ENCODE measurements around the gene USP25. TPM values are rescaled to one million over a fixed set of nuclear protein-coding genes. Genes with fewer than 3 reads are reported as not detected.

USP25 gene
- total and polyA plus RNA-seq, 10 donors: 9.3 to 62.2 (median 48.2) TPM

GRCh38 chr21:15692711-15693110, 37.1 kb upstream of the USP25 start:
- no peaks in the 10 kb centered on the region for H3K27me3 ChIP-seq (replicated peaks in 1 of 7)
- DNase-seq: no peak
- H3K4me1 ChIP-seq: peaks cover 0 to 15% (median 4%) of the 10 kb centered on the region in 6 donors
- intact Hi-C loops (cut with DNase I; ENCODE audit: low total_unique reads): no loop called here
- WGBS, 5 donors: 84 to 93% (median 85%) methylated on average over 2 of the region's 2 CpGs
- H3K4me3 ChIP-seq: no peak overlapping the region
- TF ChIP-seq CTCF (IDR thresholded peaks at IDR 0.05 in 8 of 11, conservative IDR thresholded peaks at IDR 0.05 in 3 of 11): no peak
- H3K36me3 ChIP-seq: no peaks in the 10 kb centered on the region
- H3K9me3 ChIP-seq: peaks cover 0 to 5% (median 0%) of the 10 kb centered on the region in 8 donors
- H3K27ac ChIP-seq: no peak overlapping the region

GRCh38 chr21:15695241-15695640, 34.5 kb upstream of the USP25 start:
- H3K36me3 ChIP-seq: no peaks in the 10 kb centered on the region
- H3K27ac ChIP-seq: no peak overlapping the region
- H3K4me3 ChIP-seq: no peak overlapping the region
- H3K4me1 ChIP-seq: no peaks in the 10 kb centered on the region
- peaks cover 0 to 11% (median 2%) of the 10 kb centered on the region in 8 donors for H3K9me3 ChIP-seq
- intact Hi-C loops (cut with DNase I; ENCODE audit: low total_unique reads): no loop called here
- no peaks in the 10 kb centered on the region for H3K27me3 ChIP-seq (replicated peaks in 1 of 7)
- TF ChIP-seq CTCF (IDR thresholded peaks at IDR 0.05 in 8 of 11, conservative IDR thresholded peaks at IDR 0.05 in 3 of 11) (no peak), POLR2A (IDR thresholded peaks at IDR 0.05) (no peak), POLR2AphosphoS5 (IDR thresholded peaks at IDR 0.05) (no peak)
- 93 to 100% (median 98%) methylated on average over 1 of the region's 1 CpG for WGBS, 5 donors
- DNase-seq: no peak

- no peak for TF ChIP-seq POLR2A (IDR thresholded peaks at IDR 0.05)
- TF ChIP-seq CTCF (IDR thresholded peaks at IDR 0.05 in 8 of 11, conservative IDR thresholded peaks at IDR 0.05 in 3 of 11): no peak
- TF ChIP-seq POLR2AphosphoS5 (IDR thresholded peaks at IDR 0.05): no peak
- Histone ChIP-seq H3K4me3 (no peak overlapping the region), H3K9me3 (peaks cover 0 to 30% (median 18%) of the 10 kb centered on the region in 8 donors), H3K4me1 (no peaks in the 10 kb centered on the region), H3K27me3 (replicated peaks in 1 of 7) (no peaks in the 10 kb centered on the region), H3K36me3 (no peaks in the 10 kb centered on the region), H3K27ac (no peak overlapping the region)
- intact Hi-C loops (cut with DNase I; ENCODE audit: low total_unique reads): no loop called here
- DNase-seq: no peak
- WGBS, 5 donors: 77 to 87% (median 80%) methylated on average over 1 of the region's 1 CpG
These were observed 28.0 kb upstream of the USP25 start for GRCh38 chr21:15701830-15702229.

- TF ChIP-seq POLR2AphosphoS5 (IDR thresholded peaks at IDR 0.05): no peak
- no peaks in the 10 kb centered on the region for H3K36me3 ChIP-seq
- DNase-seq: no peak
- H3K4me1 ChIP-seq: no peaks in the 10 kb centered on the region
- H3K4me3 ChIP-seq: no peak overlapping the region
- no peak overlapping the region for H3K27ac ChIP-seq
- WGBS, 5 donors: 76 to 88% (median 82%) methylated on average over 2 of the region's 2 CpGs
- no peaks in the 10 kb centered on the region for H3K27me3 ChIP-seq (replicated peaks in 1 of 7)
- intact Hi-C loops (cut with DNase I; ENCODE audit: low total_unique reads): no loop called here
- peaks cover 0 to 19% (median 14%) of the 10 kb centered on the region in 8 donors for H3K9me3 ChIP-seq
These were observed 25.9 kb upstream of the USP25 start for GRCh38 chr21:15703932-15704331.

- intact Hi-C loops (cut with DNase I; ENCODE audit: low total_unique reads): no loop called here
- Histone ChIP-seq H3K4me3 (no peak overlapping the region), H3K27ac (no peak overlapping the region), H3K27me3 (replicated peaks in 1 of 7) (no peaks in the 10 kb centered on the region), H3K36me3 (no peaks in the 10 kb centered on the region), H3K9me3 (peaks cover 0 to 19% (median 14%) of the 10 kb centered on the region in 8 donors), H3K4me1 (no peaks in the 10 kb centered on the region)
- no peak for DNase-seq
- WGBS, 5 donors: 70 to 93% (median 84%) methylated on average over 3 of the region's 3 CpGs
- TF ChIP-seq POLR2AphosphoS5 (IDR thresholded peaks at IDR 0.05): no peak
- TF ChIP-seq CTCF (IDR thresholded peaks at IDR 0.05 in 8 of 11, conservative IDR thresholded peaks at IDR 0.05 in 3 of 11): no peak
- no peak for TF ChIP-seq POLR2A (IDR thresholded peaks at IDR 0.05)
These were observed 23.1 kb upstream of the USP25 start for GRCh38 chr21:15706696-15707095.
